Endothelial cell (in vitro differentiated cells): ENCODE data around the gene CASZ1. TPM values are rescaled to one million over a fixed set of nuclear protein-coding genes. Genes with fewer than 3 reads are reported as not detected.

Source experiments
- DNase-seq: peaks from one replicate; pipeline ENCODE4 v3.0.0; 2021; ENCODE audit warnings: low spot score
- H3K27ac Mint-ChIP-seq: one replicate; pipeline ENCODE4 v1.8.0; 2021; ENCODE audit warnings: mixed read lengths, inconsistent platforms; ENCODE audit not compliant: unreplicated experiment
- H3K27me3 Mint-ChIP-seq: one replicate; pipeline ENCODE4 v1.8.0; 2021; ENCODE audit warnings: mild to moderate bottlenecking, moderate library complexity, mixed read lengths, inconsistent platforms; ENCODE audit not compliant: unreplicated experiment
- H3K36me3 Mint-ChIP-seq: one replicate; pipeline ENCODE4 v1.8.0; 2021; ENCODE audit warnings: mild to moderate bottlenecking, low read depth, mixed read lengths, inconsistent platforms; ENCODE audit not compliant: unreplicated experiment
- H3K4me1 Mint-ChIP-seq: one replicate; pipeline ENCODE4 v1.8.0; 2021; ENCODE audit warnings: mild to moderate bottlenecking, mixed read lengths, inconsistent platforms; ENCODE audit not compliant: unreplicated experiment
- H3K4me3 Mint-ChIP-seq: one replicate; pipeline ENCODE4 v1.8.0; 2021; ENCODE audit warnings: mild to moderate bottlenecking, mixed read lengths, inconsistent platforms; ENCODE audit not compliant: unreplicated experiment
- H3K9me3 Mint-ChIP-seq: one replicate; pipeline ENCODE4 v1.8.0; 2021; ENCODE audit warnings: mixed read lengths, inconsistent platforms; ENCODE audit not compliant: unreplicated experiment
- CTCF ChIP-seq: fragments of 200-600 bp; sonication (generic); IDR thresholded peaks from one replicate; pipeline ENCODE4 v1.5.0; 2021; ENCODE audit warnings: antibody characterized with exemption; ENCODE audit not compliant: unreplicated experiment
- total RNA-seq: library from RNA; stranded (reverse); fragmentation: NEBNext Ultra II Directional; extraction: Animal tissue kit (Norgen Biotek cat#: 25700); gene quantifications from one replicate; pipeline ENCODE4 v1.2.1, GENCODE V29; 2021; ENCODE audit not compliant: unreplicated experiment

Gene CASZ1
- total RNA-seq, 1 donor from 2014 or later: 6.3 TPM

- no peak for DNase-seq
- Mint-ChIP-seq H3K36me3 (no peaks in the 10 kb centered on the region), H3K9me3 (no peaks in the 10 kb centered on the region), H3K4me3 (no peak overlapping the region), H3K4me1 (no peaks in the 10 kb centered on the region), H3K27ac (no peak overlapping the region), H3K27me3 (peaks cover 7% of the 10 kb centered on the region)
- no peak for TF ChIP-seq CTCF
Observed at GRCh38 chr1:10728595-10729410, 67.6 kb downstream of the CASZ1 start.

GRCh38 chr1:10727751-10728232, 68.7 kb downstream of the CASZ1 start:
- Mint-ChIP-seq H3K27ac (no peak overlapping the region), H3K9me3 (no peaks in the 10 kb centered on the region), H3K27me3 (peaks cover 8% of the 10 kb centered on the region), H3K36me3 (no peaks in the 10 kb centered on the region), H3K4me3 (no peak overlapping the region), H3K4me1 (no peaks in the 10 kb centered on the region)
- no peak for DNase-seq
- no peak for TF ChIP-seq CTCF

GRCh38 chr1:10726355-10726754, 70.1 kb downstream of the CASZ1 start:
- Mint-ChIP-seq H3K36me3 (no peaks in the 10 kb centered on the region), H3K4me1 (no peaks in the 10 kb centered on the region), H3K27me3 (peaks cover 9% of the 10 kb centered on the region), H3K27ac (no peak overlapping the region), H3K9me3 (no peaks in the 10 kb centered on the region), H3K4me3 (no peak overlapping the region)
- no peak for TF ChIP-seq CTCF
- DNase-seq: no peak

- H3K4me1 Mint-ChIP-seq: no peaks in the 10 kb centered on the region
- peaks cover 9% of the 10 kb centered on the region for H3K27me3 Mint-ChIP-seq
- H3K9me3 Mint-ChIP-seq: no peaks in the 10 kb centered on the region
- H3K27ac Mint-ChIP-seq: no peak overlapping the region
- TF ChIP-seq CTCF: no peak
- H3K4me3 Mint-ChIP-seq: no peak overlapping the region
- DNase-seq: no peak
- no peaks in the 10 kb centered on the region for H3K36me3 Mint-ChIP-seq
Observed at GRCh38 chr1:10724948-10725847, 71.2 kb downstream of the CASZ1 start.
